ENCODE measurements around the gene PTPRK. TPM values are rescaled to one million over a fixed set of nuclear protein-coding genes. Genes with fewer than 3 reads are reported as not detected.

Gene PTPRK
- total and polyA plus RNA-seq, 4 donors = 8.2 to 224 (median 42.9) TPM

DNA sequence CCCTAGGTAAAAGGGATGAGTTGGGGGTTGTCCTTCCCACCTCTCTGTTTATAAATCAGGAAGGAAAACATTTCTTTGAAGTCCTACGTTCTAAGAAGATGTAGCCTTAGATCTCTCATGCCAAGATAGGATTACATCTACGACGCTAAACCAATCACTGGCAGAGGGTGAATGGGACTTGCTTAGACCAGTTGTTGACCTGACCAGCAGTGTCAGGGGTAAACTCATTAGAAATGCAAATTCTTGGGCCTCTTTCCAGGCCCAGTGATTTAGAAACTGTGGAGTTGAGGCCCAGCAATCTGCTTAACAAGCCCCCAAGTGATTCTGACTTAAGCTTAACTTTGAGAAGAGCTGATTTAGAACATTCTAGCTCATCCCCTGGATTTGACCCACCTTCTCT, 472.4 kb downstream of the PTPRK start:
- TF ChIP-seq CTCF (IDR thresholded peaks at IDR 0.05; ENCODE audit: control extremely low read depth, extremely low read depth) = no peak
- WGBS, 2 donors = 82 to 85% methylated on average over 3 of the region's 3 CpGs

DNA sequence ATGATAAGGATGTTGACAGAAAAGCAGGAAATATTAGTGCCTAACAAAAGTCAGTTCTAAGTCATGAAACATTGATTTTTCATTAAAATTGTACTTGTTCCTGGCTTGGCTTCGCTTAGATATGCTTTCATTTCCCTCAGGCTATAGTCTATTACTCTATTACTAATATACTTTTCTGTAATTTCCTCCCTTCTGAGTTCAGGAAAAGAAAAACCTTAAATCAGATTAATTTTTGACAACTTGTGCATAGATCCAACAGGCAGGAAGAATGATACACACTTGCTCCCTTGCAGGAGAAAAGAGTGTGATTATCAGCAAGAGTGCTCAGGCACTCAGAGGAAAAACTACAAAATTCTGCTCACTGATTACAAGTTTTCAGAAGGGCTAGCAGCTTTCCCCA, 474.4 kb downstream of the PTPRK start:
- H3K9ac ChIP-seq (ENCODE audit: insufficient read depth in 1 of 2, low read length in 2 of 2) = no peak overlapping the region
- H3K9me3 ChIP-seq (ENCODE audit: control insufficient read depth in 4 of 4, insufficient read depth in 3 of 4, low read length in 3 of 4) = no peaks in the 10 kb centered on the region
- no peak overlapping the region for H3K27ac ChIP-seq (ENCODE audit: low read depth in 1 of 2, low read length in 1 of 2)
- DNase-seq (no peak), ATAC-seq (ENCODE audit: insufficient read depth, low FRiP score) (no peak)
- H3K4me3 ChIP-seq = no peak overlapping the region
- H3K27me3 ChIP-seq (ENCODE audit: control insufficient read depth in 3 of 3, insufficient read depth in 3 of 3, low read length in 2 of 3) = no peaks in the 10 kb centered on the region
- peaks cover 0 to 3% (median 0%) of the 10 kb centered on the region in 4 donors for H3K36me3 ChIP-seq (ENCODE audit: control insufficient read depth in 4 of 4, insufficient read depth in 4 of 4, low read length in 4 of 4)
- 39 to 68% methylated on average over 1 of the region's 1 CpG for WGBS, 2 donors
- TF ChIP-seq CTCF (IDR thresholded peaks at IDR 0.05; ENCODE audit: control extremely low read depth, extremely low read depth) = no peak
- H3K4me1 ChIP-seq (ENCODE audit: control insufficient read depth in 5 of 5, insufficient read depth in 5 of 5, low read length in 5 of 5) = no peaks in the 10 kb centered on the region

More for the DNA sequence above, 472.4 kb downstream of the PTPRK start:
- Histone ChIP-seq H3K9me3 (ENCODE audit: control insufficient read depth in 4 of 4, insufficient read depth in 3 of 4, low read length in 3 of 4) (no peaks in the 10 kb centered on the region), H3K27ac (ENCODE audit: low read depth in 1 of 2, low read length in 1 of 2) (no peak overlapping the region), H3K27me3 (ENCODE audit: control insufficient read depth in 3 of 3, insufficient read depth in 3 of 3, low read length in 2 of 3) (no peaks in the 10 kb centered on the region), H3K36me3 (ENCODE audit: control insufficient read depth in 4 of 4, insufficient read depth in 4 of 4, low read length in 4 of 4) (peaks cover 0 to 3% (median 0%) of the 10 kb centered on the region in 4 donors), H3K4me3 (no peak overlapping the region), H3K4me1 (ENCODE audit: control insufficient read depth in 5 of 5, insufficient read depth in 5 of 5, low read length in 5 of 5) (no peaks in the 10 kb centered on the region), H3K9ac (ENCODE audit: insufficient read depth in 1 of 2, low read length in 2 of 2) (no peak overlapping the region)
- DNase-seq = no peak
- no peak for ATAC-seq (ENCODE audit: insufficient read depth, low FRiP score)

- Histone ChIP-seq H3K9ac (ENCODE audit: insufficient read depth in 1 of 2, low read length in 2 of 2) (no peak overlapping the region), H3K4me1 (ENCODE audit: control insufficient read depth in 5 of 5, insufficient read depth in 5 of 5, low read length in 5 of 5) (peaks cover 0 to 6% (median 0%) of the 10 kb centered on the region in 5 donors), H3K27me3 (ENCODE audit: control insufficient read depth in 3 of 3, insufficient read depth in 3 of 3, low read length in 2 of 3) (no peaks in the 10 kb centered on the region), H3K36me3 (ENCODE audit: control insufficient read depth in 4 of 4, insufficient read depth in 4 of 4, low read length in 4 of 4) (peaks cover 0 to 2% (median 0%) of the 10 kb centered on the region in 4 donors), H3K27ac (ENCODE audit: low read depth in 1 of 2, low read length in 1 of 2) (no peak overlapping the region), H3K9me3 (ENCODE audit: control insufficient read depth in 4 of 4, insufficient read depth in 3 of 4, low read length in 3 of 4) (no peaks in the 10 kb centered on the region), H3K4me3 (no peak overlapping the region)
- TF ChIP-seq CTCF (IDR thresholded peaks at IDR 0.05; ENCODE audit: control extremely low read depth, extremely low read depth) = no peak
- no peak for DNase-seq
- 84 to 85% methylated on average over 2 of the region's 2 CpGs for WGBS, 2 donors
- ATAC-seq (ENCODE audit: insufficient read depth, low FRiP score) = no peak
These were observed 480.9 kb downstream of the PTPRK start for GRCh38 chr6:128039543-128039942.

All from lung (tissue), 12 donors.